ENCODE measurements around the gene LGI4. TPM values are rescaled to one million over a fixed set of nuclear protein-coding genes. Genes with fewer than 3 reads are reported as not detected.

The LGI4 gene
- total RNA-seq = 9.0 TPM
- long read RNA-seq, partial matches to known transcripts = 3 of 12 reads
- long read RNA-seq, other reads (novel, unspliced or antisense) = 4 of 12 reads

- DNase-seq (no peak), ATAC-seq (no peak)
- intact Hi-C loops (cut with micrococcal nuclease) = no loop called here
Measured at GRCh38 chr19:35134601-35135242, at the start of gene LGI4. LGI4 (minus strand) TSS chr19:35135059; CDS start chr19:35134680, 379 bp downstream.

GRCh38 chr19:35184267-35184666, 49.4 kb upstream of the LGI4 start:
- no peak for ATAC-seq
- intact Hi-C loops (cut with micrococcal nuclease) = no loop called here

GRCh38 chr19:35181387-35181786, 46.5 kb upstream of the LGI4 start:
- no peak for ATAC-seq
- no peak for DNase-seq
- intact Hi-C loops (cut with micrococcal nuclease) = no loop called here

More at GRCh38 chr19:35184267-35184666, 49.4 kb upstream of the LGI4 start:
- DNase-seq = no peak

- ATAC-seq = no peak
Measured at GRCh38 chr19:35179830-35180229, 45.0 kb upstream of the LGI4 start.

GRCh38 chr19:35178701-35179100, 43.8 kb upstream of the LGI4 start:
- ATAC-seq (no peak), DNase-seq (no peak)
- intact Hi-C loops (cut with micrococcal nuclease) = no loop called here

More at GRCh38 chr19:35179830-35180229, 45.0 kb upstream of the LGI4 start:
- no peak for DNase-seq
- intact Hi-C loops (cut with micrococcal nuclease) = no loop called here

- ATAC-seq (no peak), DNase-seq (no peak)
- intact Hi-C loops (cut with micrococcal nuclease) = no loop called here
Measured at GRCh38 chr19:35177377-35178274, 42.8 kb upstream of the LGI4 start.

- ATAC-seq = no peak
- intact Hi-C loops (cut with micrococcal nuclease) = no loop called here
- DNase-seq = no peak
Measured at GRCh38 chr19:35176181-35176570, 41.3 kb upstream of the LGI4 start.

- DNase-seq (no peak), ATAC-seq (no peak)
- intact Hi-C loops (cut with micrococcal nuclease) = no loop called here
Measured at GRCh38 chr19:35174226-35174625, 39.4 kb upstream of the LGI4 start.

- DNase-seq = no peak
- intact Hi-C loops (cut with micrococcal nuclease) = no loop called here
- no peak for ATAC-seq
Measured at GRCh38 chr19:35171730-35172129, 36.9 kb upstream of the LGI4 start.

- no peak for DNase-seq
- intact Hi-C loops (cut with micrococcal nuclease) = no loop called here
- ATAC-seq = peak; percentile 26
Measured at GRCh38 chr19:35170359-35171061, 35.7 kb upstream of the LGI4 start.

GRCh38 chr19:35169221-35169995, 34.5 kb upstream of the LGI4 start:
- ATAC-seq = no peak
- no peak for DNase-seq
- intact Hi-C loops (cut with micrococcal nuclease) = no loop called here

GRCh38 chr19:35168196-35168595, 33.3 kb upstream of the LGI4 start:
- no peak for DNase-seq
- intact Hi-C loops (cut with micrococcal nuclease) = no loop called here

GRCh38 chr19:35167251-35168119, 32.6 kb upstream of the LGI4 start:
- no peak for ATAC-seq
- intact Hi-C loops (cut with micrococcal nuclease) = no loop called here

More at GRCh38 chr19:35168196-35168595, 33.3 kb upstream of the LGI4 start:
- no peak for ATAC-seq

GRCh38 chr19:35166100-35167063, 31.5 kb upstream of the LGI4 start:
- ATAC-seq = no peak
- DNase-seq = no peak
- intact Hi-C loops (cut with micrococcal nuclease) = no loop called here

More at GRCh38 chr19:35167251-35168119, 32.6 kb upstream of the LGI4 start:
- no peak for DNase-seq

- ATAC-seq (no peak), DNase-seq (no peak)
- intact Hi-C loops (cut with micrococcal nuclease) = no loop called here
Measured at GRCh38 chr19:35165200-35166058, 30.6 kb upstream of the LGI4 start.

GRCh38 chr19:35164418-35164817, 29.6 kb upstream of the LGI4 start:
- intact Hi-C loops (cut with micrococcal nuclease) = no loop called here
- no peak for DNase-seq
- ATAC-seq = no peak
